ENCODE results near the gene COLEC12.

Gene COLEC12

GRCh38 chr18:452816-453215 is 47.7 kb downstream of the COLEC12 start:
- TF ChIP-seq CREB5 (CRISPR knock-in tag; IDR thresholded peaks at IDR 0.05; ENCODE audit: low read depth) (no peak), ZFP30 (CRISPR knock-in tag; IDR thresholded peaks at IDR 0.05) (no peak), RARB (CRISPR knock-in tag; IDR thresholded peaks at IDR 0.05) (no peak), CSDC2 (CRISPR knock-in tag; IDR thresholded peaks at IDR 0.05) (no peak), ZC3H10 (CRISPR knock-in tag; IDR thresholded peaks at IDR 0.05) (no peak), PPARA (CRISPR knock-in tag; IDR thresholded peaks at IDR 0.05; ENCODE audit: borderline replicate concordance) (no peak), OSR1 (CRISPR knock-in tag; IDR thresholded peaks at IDR 0.05) (no peak), ZNF70 (CRISPR knock-in tag; IDR thresholded peaks at IDR 0.05) (no peak), ISL1 (CRISPR knock-in tag; IDR thresholded peaks at IDR 0.05) (no peak), SNAI2 (CRISPR knock-in tag; IDR thresholded peaks at IDR 0.05) (no peak), ZNF8 (CRISPR knock-in tag; IDR thresholded peaks at IDR 0.05) (no peak), GLIS3 (CRISPR knock-in tag; IDR thresholded peaks at IDR 0.05) (no peak), ESRRG (CRISPR knock-in tag; IDR thresholded peaks at IDR 0.05) (no peak), ZNF565 (CRISPR knock-in tag; conservative IDR thresholded peaks at IDR 0.05; ENCODE audit: low read depth) (no peak), TOX (CRISPR knock-in tag; IDR thresholded peaks at IDR 0.05; ENCODE audit: borderline replicate concordance) (no peak)
- TF ChIP-seq, protein P1, sequence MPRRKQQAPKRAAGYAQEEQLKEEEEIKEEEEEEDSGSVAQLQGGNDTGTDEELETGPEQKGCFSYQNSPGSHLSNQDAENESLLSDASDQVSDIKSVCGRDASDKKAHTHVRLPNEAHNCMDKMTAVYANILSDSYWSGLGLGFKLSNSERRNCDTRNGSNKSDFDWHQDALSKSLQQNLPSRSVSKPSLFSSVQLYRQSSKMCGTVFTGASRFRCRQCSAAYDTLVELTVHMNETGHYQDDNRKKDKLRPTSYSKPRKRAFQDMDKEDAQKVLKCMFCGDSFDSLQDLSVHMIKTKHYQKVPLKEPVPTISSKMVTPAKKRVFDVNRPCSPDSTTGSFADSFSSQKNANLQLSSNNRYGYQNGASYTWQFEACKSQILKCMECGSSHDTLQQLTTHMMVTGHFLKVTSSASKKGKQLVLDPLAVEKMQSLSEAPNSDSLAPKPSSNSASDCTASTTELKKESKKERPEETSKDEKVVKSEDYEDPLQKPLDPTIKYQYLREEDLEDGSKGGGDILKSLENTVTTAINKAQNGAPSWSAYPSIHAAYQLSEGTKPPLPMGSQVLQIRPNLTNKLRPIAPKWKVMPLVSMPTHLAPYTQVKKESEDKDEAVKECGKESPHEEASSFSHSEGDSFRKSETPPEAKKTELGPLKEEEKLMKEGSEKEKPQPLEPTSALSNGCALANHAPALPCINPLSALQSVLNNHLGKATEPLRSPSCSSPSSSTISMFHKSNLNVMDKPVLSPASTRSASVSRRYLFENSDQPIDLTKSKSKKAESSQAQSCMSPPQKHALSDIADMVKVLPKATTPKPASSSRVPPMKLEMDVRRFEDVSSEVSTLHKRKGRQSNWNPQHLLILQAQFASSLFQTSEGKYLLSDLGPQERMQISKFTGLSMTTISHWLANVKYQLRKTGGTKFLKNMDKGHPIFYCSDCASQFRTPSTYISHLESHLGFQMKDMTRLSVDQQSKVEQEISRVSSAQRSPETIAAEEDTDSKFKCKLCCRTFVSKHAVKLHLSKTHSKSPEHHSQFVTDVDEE (CRISPR knock-in tag; IDR thresholded peaks at IDR 0.05), result no peak
- TF ChIP-seq, protein P2, sequence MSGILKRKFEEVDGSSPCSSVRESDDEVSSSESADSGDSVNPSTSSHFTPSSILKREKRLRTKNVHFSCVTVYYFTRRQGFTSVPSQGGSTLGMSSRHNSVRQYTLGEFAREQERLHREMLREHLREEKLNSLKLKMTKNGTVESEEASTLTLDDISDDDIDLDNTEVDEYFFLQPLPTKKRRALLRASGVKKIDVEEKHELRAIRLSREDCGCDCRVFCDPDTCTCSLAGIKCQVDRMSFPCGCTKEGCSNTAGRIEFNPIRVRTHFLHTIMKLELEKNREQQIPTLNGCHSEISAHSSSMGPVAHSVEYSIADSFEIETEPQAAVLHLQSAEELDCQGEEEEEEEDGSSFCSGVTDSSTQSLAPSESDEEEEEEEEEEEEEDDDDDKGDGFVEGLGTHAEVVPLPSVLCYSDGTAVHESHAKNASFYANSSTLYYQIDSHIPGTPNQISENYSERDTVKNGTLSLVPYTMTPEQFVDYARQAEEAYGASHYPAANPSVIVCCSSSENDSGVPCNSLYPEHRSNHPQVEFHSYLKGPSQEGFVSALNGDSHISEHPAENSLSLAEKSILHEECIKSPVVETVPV (CRISPR knock-in tag; IDR thresholded peaks at IDR 0.05), result no peak

GRCh38 chr18:449374-449773 is 51.1 kb downstream of the COLEC12 start:
- no peak for TF ChIP-seq TCF4 (CRISPR knock-in tag; IDR thresholded peaks at IDR 0.05; ENCODE audit: borderline replicate concordance)
- TF ChIP-seq TOX (CRISPR knock-in tag; IDR thresholded peaks at IDR 0.05; ENCODE audit: borderline replicate concordance), result no peak
- no peak for TF ChIP-seq ESRRG (CRISPR knock-in tag; IDR thresholded peaks at IDR 0.05)
- TF ChIP-seq SNAI2 (CRISPR knock-in tag; IDR thresholded peaks at IDR 0.05), result no peak
- no peak for TF ChIP-seq BACH2 (CRISPR knock-in tag; IDR thresholded peaks at IDR 0.05; ENCODE audit: borderline replicate concordance)
- TF ChIP-seq OSR1 (CRISPR knock-in tag; IDR thresholded peaks at IDR 0.05), result no peak
- TF ChIP-seq PPARA (CRISPR knock-in tag; IDR thresholded peaks at IDR 0.05; ENCODE audit: borderline replicate concordance), result no peak
- no peak for TF ChIP-seq ZC3H10 (CRISPR knock-in tag; IDR thresholded peaks at IDR 0.05)
- TF ChIP-seq ISL1 (CRISPR knock-in tag; IDR thresholded peaks at IDR 0.05), result no peak
- TF ChIP-seq POU6F1 (CRISPR knock-in tag; IDR thresholded peaks at IDR 0.05; ENCODE audit: borderline replicate concordance, low read depth), result no peak
- TF ChIP-seq CSDC2 (CRISPR knock-in tag; IDR thresholded peaks at IDR 0.05), result no peak
- no peak for TF ChIP-seq ZNF8 (CRISPR knock-in tag; IDR thresholded peaks at IDR 0.05)
- no peak for TF ChIP-seq ARNTL (CRISPR knock-in tag; IDR thresholded peaks at IDR 0.05; ENCODE audit: borderline replicate concordance, low read depth)
- ATAC-seq, result peak; percentile 51

More at GRCh38 chr18:452816-453215, 47.7 kb downstream of the COLEC12 start:
- no peak for ATAC-seq

DNA sequence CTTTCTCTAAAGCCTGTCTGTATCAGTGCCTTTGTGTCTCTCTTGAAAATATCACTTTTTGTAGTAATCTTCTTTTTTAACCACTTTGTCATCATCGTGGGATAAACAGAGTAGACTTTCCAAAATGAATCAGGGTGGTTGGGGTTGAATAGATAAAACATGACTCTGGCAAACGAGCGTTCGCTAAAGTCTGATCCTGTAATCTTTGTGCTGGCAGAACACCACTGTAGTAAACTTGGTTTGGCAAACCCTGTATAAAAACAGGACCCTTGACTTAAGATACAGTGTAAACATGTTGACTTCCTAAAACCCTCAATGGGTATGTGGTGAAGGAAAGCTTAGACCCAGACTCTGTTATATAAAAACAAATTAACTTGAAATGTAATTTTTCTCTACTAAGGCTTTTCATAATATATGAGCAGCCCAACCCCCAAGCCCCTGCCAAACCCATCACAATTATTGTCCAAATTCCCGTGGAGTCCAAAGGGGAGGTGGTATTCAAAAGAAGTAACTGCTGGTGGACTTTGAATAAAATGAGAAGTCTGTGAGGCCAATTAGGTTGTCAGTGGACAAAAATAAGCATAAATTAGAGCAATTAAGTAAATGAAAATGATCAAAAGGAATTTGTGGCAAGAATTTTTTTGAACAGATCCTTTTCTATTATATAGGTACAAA is 52.2 kb downstream of the COLEC12 start:
- no peak for ATAC-seq
- no peak for TF ChIP-seq PPARA (CRISPR knock-in tag; IDR thresholded peaks at IDR 0.05; ENCODE audit: borderline replicate concordance)
- no peak for TF ChIP-seq ARNTL (CRISPR knock-in tag; IDR thresholded peaks at IDR 0.05; ENCODE audit: borderline replicate concordance, low read depth)
- TF ChIP-seq RARB (CRISPR knock-in tag; IDR thresholded peaks at IDR 0.05), result no peak
- TF ChIP-seq ZC3H10 (CRISPR knock-in tag; IDR thresholded peaks at IDR 0.05), result no peak
- no peak for TF ChIP-seq ZNF565 (CRISPR knock-in tag; conservative IDR thresholded peaks at IDR 0.05; ENCODE audit: low read depth)
- TF ChIP-seq ESRRG (CRISPR knock-in tag; IDR thresholded peaks at IDR 0.05), result no peak
- TF ChIP-seq, protein P2 (CRISPR knock-in tag; IDR thresholded peaks at IDR 0.05), result no peak
- TF ChIP-seq, protein P1 (CRISPR knock-in tag; IDR thresholded peaks at IDR 0.05), result no peak
- no peak for TF ChIP-seq CSDC2 (CRISPR knock-in tag; IDR thresholded peaks at IDR 0.05)
- no peak for TF ChIP-seq ZNF70 (CRISPR knock-in tag; IDR thresholded peaks at IDR 0.05)
- TF ChIP-seq TCF4 (CRISPR knock-in tag; IDR thresholded peaks at IDR 0.05; ENCODE audit: borderline replicate concordance), result no peak
- TF ChIP-seq TOX (CRISPR knock-in tag; IDR thresholded peaks at IDR 0.05; ENCODE audit: borderline replicate concordance), result no peak
- no peak for TF ChIP-seq CREB5 (CRISPR knock-in tag; IDR thresholded peaks at IDR 0.05; ENCODE audit: low read depth)

All from SK-N-SH treated with all-trans-retinoic acid at 6 μM for 48 hours (cell line).